Astrocyte (in vitro differentiated cells and primary cell): ENCODE results near the gene SLC38A10.

Experiments used
- CTCF ChIP-seq: IDR thresholded peaks from 2 replicates; pipeline ENCODE4 v1.5.1; 2011; ENCODE audit warnings: low read depth, mild to moderate bottlenecking, inconsistent platforms, low read length, moderate library complexity; ENCODE audit not compliant: insufficient read depth
- EZH2 ChIP-seq: IDR thresholded peaks from 2 replicates; pipeline ENCODE4 v1.6.1; 2012; ENCODE audit warnings: mild to moderate bottlenecking, low read length, inconsistent platforms; ENCODE audit not compliant: insufficient read depth

GRCh38 chr17:81209141-81209540 is 86.0 kb downstream of the SLC38A10 start:
- no peak for TF ChIP-seq CTCF
- TF ChIP-seq EZH2: no peak
